ENCODE data around the gene UNC5C.
A peak's percentile ranks its signal among the peaks of the same experiment; 100 is the strongest.

Gene UNC5C

GRCh38 chr4:95516528-95517017, 32.2 kb downstream of the UNC5C start:
- no peak for DNase-seq

- DNase-seq: no peak
These were observed 33.2 kb downstream of the UNC5C start for GRCh38 chr4:95515589-95515988.

- no peak for DNase-seq
These were observed 35.8 kb downstream of the UNC5C start for GRCh38 chr4:95513022-95513421.

- no peak for DNase-seq
These were observed 37.3 kb downstream of the UNC5C start for GRCh38 chr4:95511477-95511876.

GRCh38 chr4:95510877-95511276, 37.9 kb downstream of the UNC5C start:
- no peak for DNase-seq

- peak; percentile 11 for DNase-seq
These were observed 38.6 kb downstream of the UNC5C start for GRCh38 chr4:95510145-95510544.

GRCh38 chr4:95508421-95508820, 40.4 kb downstream of the UNC5C start:
- DNase-seq: no peak

GRCh38 chr4:95507561-95507960, 41.2 kb downstream of the UNC5C start:
- no peak for DNase-seq

- DNase-seq: no peak
These were observed 41.6 kb downstream of the UNC5C start for GRCh38 chr4:95507147-95507546.

GRCh38 chr4:95506264-95506663, 42.5 kb downstream of the UNC5C start:
- no peak for DNase-seq

GRCh38 chr4:95505799-95506198, 43.0 kb downstream of the UNC5C start:
- DNase-seq: no peak

GRCh38 chr4:95505151-95505550, 43.6 kb downstream of the UNC5C start:
- no peak for DNase-seq

- no peak for DNase-seq
These were observed 44.3 kb downstream of the UNC5C start for GRCh38 chr4:95504501-95504900.

- no peak for DNase-seq
These were observed 48.4 kb downstream of the UNC5C start for GRCh38 chr4:95500361-95500760.

- no peak for DNase-seq
These were observed 49.5 kb downstream of the UNC5C start for GRCh38 chr4:95499291-95499696.

GRCh38 chr4:95494186-95494585, 54.6 kb downstream of the UNC5C start:
- no peak for DNase-seq

- DNase-seq: no peak
These were observed 70.1 kb downstream of the UNC5C start for GRCh38 chr4:95478679-95479078.

- DNase-seq: no peak
These were observed 72.7 kb downstream of the UNC5C start for GRCh38 chr4:95476121-95476520.

- no peak for DNase-seq
These were observed 76.2 kb downstream of the UNC5C start for GRCh38 chr4:95472534-95472933.

- DNase-seq: no peak
These were observed 78.2 kb downstream of the UNC5C start for GRCh38 chr4:95470622-95471021.

GRCh38 chr4:95469617-95470016, 79.2 kb downstream of the UNC5C start:
- no peak for DNase-seq

- peak; percentile 2 for DNase-seq
These were observed 82.0 kb downstream of the UNC5C start for GRCh38 chr4:95466791-95467190.

GRCh38 chr4:95465010-95465409, 83.8 kb downstream of the UNC5C start:
- peak; percentile 63 for DNase-seq

- DNase-seq: no peak
These were observed 85.9 kb downstream of the UNC5C start for GRCh38 chr4:95462921-95463320.

- DNase-seq: no peak
These were observed 91.4 kb downstream of the UNC5C start for GRCh38 chr4:95457353-95457752.

GRCh38 chr4:95450294-95450693, 98.5 kb downstream of the UNC5C start:
- no peak for DNase-seq

Measured in NCI-H69 (cell line).